GM19395 (cell line): ENCODE data around the gene SEMA5A.

Source experiments
- ATAC-seq: cut with Tn5 transposase; IDR thresholded peaks from one replicate; pipeline ENCODE4 v1.9.1; 2021; ENCODE audit warnings: mild to moderate bottlenecking, moderate library complexity; ENCODE audit not compliant: unreplicated experiment

Gene SEMA5A

DNA sequence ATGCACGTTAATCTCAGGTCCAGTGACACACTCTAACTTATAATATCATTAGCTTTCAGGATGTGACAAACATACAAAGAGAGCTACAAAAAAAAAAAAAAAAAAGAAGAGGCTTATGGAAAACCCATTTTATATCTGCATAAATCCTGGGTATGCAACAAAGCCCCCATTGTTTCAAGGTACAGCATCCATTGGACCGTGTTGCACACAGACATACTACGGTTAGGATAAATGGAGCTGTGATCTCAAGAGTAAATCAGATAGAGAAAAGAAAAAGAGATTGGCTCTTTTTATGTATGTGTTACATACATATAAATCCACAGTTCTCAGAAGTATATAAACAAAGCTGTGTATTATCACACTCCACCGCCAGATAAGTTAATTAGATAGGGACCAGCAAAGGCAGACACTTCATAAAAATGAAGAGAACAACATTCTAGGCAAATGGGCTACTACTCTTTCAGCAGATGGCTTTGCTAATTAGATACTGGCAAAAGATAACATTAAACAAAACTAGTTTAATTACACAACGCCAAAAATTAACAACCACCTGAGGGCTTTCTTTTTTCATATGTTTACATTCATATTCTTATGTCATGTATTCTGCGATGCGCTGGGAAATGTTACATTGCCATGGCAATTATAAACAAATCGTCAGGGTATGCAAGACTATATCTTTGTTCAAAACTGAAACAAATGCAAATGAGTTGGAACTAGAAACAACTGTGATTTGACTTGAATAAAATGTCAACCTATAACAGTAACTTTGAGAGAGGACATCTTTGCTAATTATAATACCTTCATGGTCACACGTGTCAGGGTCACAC lies 304.2 kb downstream of the SEMA5A start:
- no peak for ATAC-seq

DNA sequence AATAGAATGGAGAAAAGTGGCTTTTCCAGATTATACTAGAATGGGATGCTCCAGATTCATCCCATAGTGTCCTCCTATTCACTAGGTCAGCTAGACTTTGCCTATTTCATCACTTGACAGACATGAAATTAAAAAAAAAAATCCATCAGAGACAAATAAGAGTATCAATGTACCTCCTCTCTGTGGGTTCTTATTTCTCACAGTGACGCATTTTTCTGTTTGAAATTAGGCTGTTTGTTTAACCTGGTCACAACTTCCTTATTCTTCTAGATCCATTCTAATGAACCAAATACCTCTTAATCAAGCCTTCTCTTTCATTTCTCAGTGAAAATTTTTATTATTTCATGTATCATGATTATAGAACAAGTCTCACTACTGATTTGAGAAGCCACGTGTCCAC lies 305.4 kb downstream of the SEMA5A start:
- no peak for ATAC-seq

- no peak for ATAC-seq
These were observed 306.2 kb downstream of the SEMA5A start for GRCh38 chr5:9239626-9240025.

DNA sequence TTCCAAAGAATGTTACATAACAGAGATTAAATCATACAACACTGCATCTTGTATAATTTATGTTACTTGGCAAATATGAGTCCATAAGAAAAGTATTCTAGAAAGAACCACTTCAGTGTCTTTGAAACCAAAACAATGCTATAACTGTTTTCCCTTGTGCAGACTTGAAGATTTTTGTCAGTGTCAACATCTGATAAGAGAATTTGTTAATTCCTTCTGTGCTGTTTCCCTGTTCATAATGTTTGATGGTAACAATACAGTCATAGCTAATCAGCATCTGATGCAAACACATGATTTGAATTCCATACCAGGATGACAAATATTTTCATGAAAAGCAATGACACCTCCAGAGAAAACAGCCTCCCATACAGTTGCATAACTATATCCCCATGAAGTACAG lies 306.8 kb downstream of the SEMA5A start:
- no peak for ATAC-seq

GRCh38 chr5:9233712-9234111 lies 312.2 kb downstream of the SEMA5A start:
- ATAC-seq = no peak

DNA sequence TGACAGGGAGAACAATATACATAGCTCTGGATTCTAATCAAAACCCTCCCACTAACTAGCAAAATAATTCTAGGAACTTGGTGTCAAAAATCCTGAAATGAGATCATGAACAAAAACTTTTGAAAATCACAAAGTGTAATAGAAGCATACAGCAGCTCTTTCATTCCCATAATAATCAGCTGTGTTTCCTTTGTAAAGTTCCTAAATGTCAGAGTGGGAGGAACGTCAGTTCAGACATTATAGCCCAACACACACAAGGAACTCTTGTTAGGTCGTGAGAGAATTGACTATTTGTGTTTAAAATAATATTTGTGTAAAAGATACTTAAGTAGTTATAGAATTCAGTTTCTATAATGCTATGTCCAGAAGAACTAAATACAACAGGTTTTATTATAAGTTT lies 312.8 kb downstream of the SEMA5A start:
- no peak for ATAC-seq

DNA sequence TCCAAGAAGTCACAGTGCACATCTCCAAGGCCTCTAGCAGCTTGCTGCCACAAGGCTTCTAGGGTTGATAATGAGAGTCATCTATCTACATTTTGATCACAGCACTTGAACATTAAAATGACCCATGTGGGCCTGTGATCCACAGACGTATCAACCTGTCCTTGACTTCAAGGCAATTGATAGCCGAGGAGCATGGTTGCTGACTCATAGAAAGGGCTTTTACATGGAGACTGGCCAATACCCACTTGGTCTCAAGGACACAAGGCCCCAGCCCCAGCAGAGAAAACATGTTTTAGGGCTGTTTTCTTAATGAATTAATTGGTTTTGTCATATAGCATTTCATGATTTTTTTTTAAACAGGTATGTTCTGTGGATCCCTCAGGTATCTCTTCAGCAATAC lies 314.0 kb downstream of the SEMA5A start:
- ATAC-seq = no peak

- ATAC-seq = no peak
These were observed 315.5 kb downstream of the SEMA5A start for GRCh38 chr5:9230355-9230754.

DNA sequence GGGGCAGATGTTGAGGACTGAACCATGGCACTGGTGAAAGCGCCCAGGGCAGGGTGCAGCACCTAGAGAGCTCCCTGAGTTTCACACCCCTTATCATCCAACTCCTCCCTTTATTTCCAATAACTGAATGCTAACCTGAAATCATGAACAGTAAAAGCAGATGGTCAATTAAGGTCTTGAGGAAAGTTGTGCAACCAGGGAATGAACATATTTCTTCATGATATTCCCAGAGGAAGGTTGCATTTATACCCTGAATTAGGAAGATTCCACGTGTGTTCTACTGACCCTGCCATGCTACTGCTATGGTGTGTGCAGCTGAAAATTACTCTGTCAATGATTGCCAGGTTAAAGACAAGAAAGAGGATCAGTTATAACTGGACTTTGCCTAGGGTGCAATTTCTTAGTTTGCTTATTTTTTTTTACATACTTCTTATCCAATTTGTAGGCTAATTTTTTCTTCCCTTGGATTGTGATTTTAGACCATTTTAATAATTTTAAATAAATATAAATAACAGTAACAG lies 319.8 kb downstream of the SEMA5A start:
- ATAC-seq = no peak

GRCh38 chr5:9222054-9222976 lies 323.6 kb downstream of the SEMA5A start:
- no peak for ATAC-seq

- ATAC-seq = no peak
These were observed 327.5 kb downstream of the SEMA5A start for GRCh38 chr5:9218358-9218757.

GRCh38 chr5:9212605-9213004 lies 333.3 kb downstream of the SEMA5A start:
- ATAC-seq = no peak

GRCh38 chr5:9209846-9210492 lies 335.9 kb downstream of the SEMA5A start:
- no peak for ATAC-seq

- peak; percentile 77 for ATAC-seq
These were observed 338.0 kb downstream of the SEMA5A start for GRCh38 chr5:9207817-9208418.

DNA sequence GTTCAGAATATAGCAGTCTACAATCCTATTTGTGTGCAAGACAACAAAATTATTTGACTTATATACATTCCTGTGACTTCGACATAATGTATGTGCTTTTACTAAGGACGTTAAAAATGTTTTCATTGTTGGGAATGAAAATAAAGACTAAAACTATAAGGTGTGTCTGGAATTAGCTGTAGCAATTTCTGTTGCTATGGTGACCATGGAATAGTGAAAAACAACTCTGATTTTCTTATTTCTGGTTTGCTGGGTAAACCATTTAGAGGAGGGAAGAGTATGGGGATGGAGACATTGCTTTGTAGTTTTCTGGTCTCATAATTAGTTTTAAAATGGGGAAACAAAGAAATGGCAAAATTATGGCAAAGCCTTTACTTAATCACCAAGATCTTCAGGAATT lies 343.2 kb downstream of the SEMA5A start:
- no peak for ATAC-seq

DNA sequence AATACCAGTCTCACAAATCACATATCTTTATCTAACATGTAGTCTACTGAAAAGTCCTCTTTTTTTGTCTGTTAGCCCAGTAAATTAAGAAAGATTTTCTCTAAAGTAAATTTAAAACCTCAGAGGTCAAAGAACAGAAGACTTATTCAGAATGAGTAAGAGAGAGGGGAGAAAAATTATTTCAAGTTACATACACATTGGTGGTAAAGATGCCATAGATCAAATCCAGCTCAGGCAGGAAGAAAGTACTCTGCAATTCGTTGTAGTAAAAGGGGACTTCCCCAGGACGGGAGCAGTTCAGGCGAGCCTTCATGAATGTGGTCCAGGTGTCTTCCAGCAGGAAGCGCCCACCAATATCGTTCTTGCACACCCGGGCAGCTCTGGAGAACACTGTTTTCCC lies 344.1 kb downstream of the SEMA5A start:
- no peak for ATAC-seq

DNA sequence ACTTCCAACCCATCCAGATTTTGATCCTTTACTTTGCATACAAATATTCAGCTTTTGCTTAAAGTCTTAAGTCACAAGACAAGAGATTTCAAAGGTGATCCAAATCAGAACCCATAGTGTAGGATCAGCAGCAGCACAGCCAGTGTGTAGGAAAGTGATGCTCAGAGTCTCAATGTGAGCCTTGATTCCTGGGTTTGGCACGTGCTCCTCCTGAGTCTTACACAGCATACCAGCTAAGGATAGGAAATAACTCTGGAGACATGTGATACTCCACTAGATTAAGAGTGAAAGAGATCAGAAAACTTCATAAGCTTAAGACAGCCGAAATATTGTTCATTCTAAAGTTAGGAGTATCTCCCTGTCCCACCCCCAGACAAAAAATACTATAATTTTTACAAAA lies 344.9 kb downstream of the SEMA5A start:
- no peak for ATAC-seq

GRCh38 chr5:9198394-9198793 lies 347.5 kb downstream of the SEMA5A start:
- ATAC-seq = no peak

DNA sequence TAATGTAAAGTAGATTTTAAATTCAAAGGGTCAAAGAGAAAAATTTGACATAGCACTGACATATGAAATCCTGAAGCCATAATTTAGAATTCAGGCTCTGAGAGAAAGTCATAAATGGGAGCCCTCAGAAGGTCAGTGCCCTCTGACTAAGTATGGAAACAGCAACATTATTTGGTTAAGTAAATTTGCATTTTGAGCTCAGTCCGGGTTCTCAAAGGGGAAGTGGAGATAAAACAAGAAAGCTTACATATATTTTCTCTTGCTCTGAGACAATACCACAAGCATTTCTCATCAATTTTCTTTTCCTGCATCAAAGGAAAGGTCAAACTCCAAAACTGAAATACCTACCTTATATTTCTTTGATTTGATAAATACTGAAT lies 348.0 kb downstream of the SEMA5A start:
- peak; percentile 97 for ATAC-seq

DNA sequence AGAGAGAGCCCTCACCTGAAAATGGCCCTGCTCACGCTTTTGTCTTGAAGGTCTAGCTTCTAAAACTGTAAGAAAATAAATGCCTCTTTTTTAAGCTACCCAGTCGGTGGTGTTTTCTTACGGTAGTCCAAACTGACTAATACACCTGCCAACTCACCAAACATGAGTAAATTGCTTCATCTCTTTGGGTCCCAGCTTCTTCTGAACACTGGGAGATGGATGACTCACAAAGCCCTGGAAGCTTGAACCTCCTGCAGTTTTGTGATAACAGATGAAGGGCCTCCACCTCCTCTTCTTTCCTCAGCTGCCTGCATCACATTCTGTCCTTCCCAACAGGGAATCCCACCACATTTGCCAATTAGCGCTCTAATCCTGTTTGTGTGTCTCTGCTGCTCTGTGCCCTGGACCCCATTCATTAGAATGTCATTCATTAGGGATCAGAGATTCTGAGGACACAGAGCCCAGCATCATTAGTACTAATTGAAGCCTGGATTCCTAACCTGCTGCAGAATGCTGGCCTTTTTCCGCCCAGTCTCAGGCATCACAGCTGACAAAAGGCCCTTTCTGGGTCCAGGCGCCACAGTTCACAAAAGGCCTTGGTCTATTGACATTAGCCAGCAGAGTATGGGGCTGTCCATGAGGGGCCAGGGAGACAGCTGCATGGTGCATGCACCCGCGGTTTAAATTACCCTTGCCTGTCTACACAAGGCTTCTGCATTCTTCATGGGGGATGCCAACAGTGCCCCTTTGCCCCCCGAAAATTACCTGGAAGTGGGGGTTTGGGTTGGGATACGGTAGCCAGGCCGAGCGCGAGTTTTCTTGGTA lies 349.3 kb downstream of the SEMA5A start:
- ATAC-seq = no peak
